T-helper 2 cell treated with Interferon-gamma antibody and Interleukin-4, amounts not matched to agents 5 μg/mL and 100 μg/mL, for 36 hours (primary cell): ENCODE data around the gene DGCR2.
"Not testable (repeated sequence)": the region's sequence is repeated elsewhere in the genome, so short reads cannot be mapped to it uniquely, and the experiment has no call there.

Experiments
- DNase-seq: peaks from one replicate; pipeline ENCODE4 v3.0.0; 2021; ENCODE audit warnings: low spot score
- H3K27ac Mint-ChIP-seq: one replicate; pipeline ENCODE4 v1.8.0; 2021; ENCODE audit warnings: mild to moderate bottlenecking, mixed read lengths
- H3K27me3 Mint-ChIP-seq: one replicate; pipeline ENCODE4 v1.8.0; 2021; ENCODE audit warnings: low read depth, mixed read lengths
- H3K36me3 Mint-ChIP-seq: one replicate; pipeline ENCODE4 v1.8.0; 2021; ENCODE audit warnings: low read depth, mixed read lengths
- H3K4me1 Mint-ChIP-seq: one replicate; pipeline ENCODE4 v1.8.0; 2021; ENCODE audit warnings: low read depth, mixed read lengths
- H3K4me3 Mint-ChIP-seq: one replicate; pipeline ENCODE4 v1.8.0; 2022; ENCODE audit warnings: mild to moderate bottlenecking, moderate library complexity, mixed read lengths
- H3K9me3 Mint-ChIP-seq: one replicate; pipeline ENCODE4 v1.8.0; 2021; ENCODE audit warnings: mixed read lengths

DGCR2 gene

DNA sequence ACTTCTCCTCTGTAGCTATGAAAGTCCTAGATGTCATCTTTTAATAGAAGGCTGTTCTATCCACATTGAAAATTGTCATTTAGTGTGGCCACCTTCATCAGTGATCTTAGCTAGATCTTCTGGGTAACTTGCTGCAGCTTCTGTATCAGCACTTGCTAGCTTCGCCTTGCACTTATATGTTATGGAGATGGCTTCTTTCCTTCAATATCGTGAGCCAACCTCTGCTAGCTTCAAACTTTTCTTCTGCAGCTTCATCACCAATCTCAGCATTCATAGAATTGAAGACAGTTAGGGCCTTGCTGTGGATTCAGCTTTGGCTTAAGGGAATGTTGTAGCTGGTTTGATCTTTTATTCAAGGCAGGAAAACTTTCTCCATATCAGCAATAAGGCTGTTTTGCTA, 122.1 kb downstream of the DGCR2 start:
- H3K36me3 Mint-ChIP-seq, H3K9me3 Mint-ChIP-seq, DNase-seq, H3K27ac Mint-ChIP-seq, H3K4me3 Mint-ChIP-seq, H3K4me1 Mint-ChIP-seq: not testable (repeated sequence)
- peaks cover 28% of the 10 kb centered on the region for H3K27me3 Mint-ChIP-seq

DNA sequence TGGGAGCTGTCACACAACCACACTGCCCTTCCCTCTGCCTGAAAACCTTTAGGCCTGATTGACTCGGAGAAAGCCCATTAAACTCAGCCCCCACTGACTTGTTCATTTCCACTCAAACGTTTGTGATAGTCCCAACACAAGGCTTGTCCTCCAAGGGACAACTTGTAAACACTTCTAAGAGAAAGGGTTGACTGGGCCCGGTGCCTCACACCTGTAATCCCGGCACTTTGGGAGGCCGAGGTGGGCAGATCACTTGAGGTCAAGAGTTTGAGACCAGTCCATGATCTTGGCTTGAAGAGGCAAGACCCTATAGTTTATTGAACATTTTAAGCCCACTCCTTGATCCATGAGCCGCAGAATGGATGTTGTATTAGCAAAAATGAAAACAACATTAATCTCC, 122.8 kb downstream of the DGCR2 start:
- Mint-ChIP-seq H3K27ac (no peak overlapping the region), H3K4me3 (no peak overlapping the region), H3K9me3 (no peaks in the 10 kb centered on the region), H3K4me1 (no peaks in the 10 kb centered on the region), H3K27me3 (peaks cover 26% of the 10 kb centered on the region), H3K36me3 (no peaks in the 10 kb centered on the region)
- no peak for DNase-seq

DNA sequence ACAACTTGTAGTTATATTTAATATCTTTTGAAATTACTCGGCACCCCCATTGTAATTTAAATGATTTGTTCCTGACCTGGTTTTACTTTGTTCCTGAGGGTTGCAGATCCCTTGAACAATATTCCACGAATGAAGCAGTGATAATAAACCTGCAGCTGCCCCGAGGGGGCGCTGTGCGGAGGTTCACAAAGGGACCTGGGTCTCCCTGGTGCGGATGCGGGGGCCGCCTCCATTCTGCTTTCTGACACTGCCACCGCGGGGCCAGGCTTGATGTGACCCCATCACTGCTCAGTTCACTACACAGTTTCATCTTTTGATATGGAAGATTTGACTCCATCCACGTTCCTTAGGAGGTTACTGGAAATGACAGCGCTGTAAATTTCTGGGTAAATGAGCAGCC, 123.2 kb downstream of the DGCR2 start:
- Mint-ChIP-seq H3K27ac (no peak overlapping the region), H3K9me3 (no peaks in the 10 kb centered on the region), H3K36me3 (no peaks in the 10 kb centered on the region), H3K4me3 (no peak overlapping the region), H3K4me1 (no peaks in the 10 kb centered on the region), H3K27me3 (peaks cover 22% of the 10 kb centered on the region)
- no peak for DNase-seq

GRCh38 chr22:18997925-18998315, 124.3 kb downstream of the DGCR2 start:
- H3K27me3 Mint-ChIP-seq, result peaks cover 15% of the 10 kb centered on the region
- DNase-seq, result no peak
- no peaks in the 10 kb centered on the region for H3K36me3 Mint-ChIP-seq
- H3K27ac Mint-ChIP-seq, result no peak overlapping the region
- H3K4me1 Mint-ChIP-seq, result no peaks in the 10 kb centered on the region
- H3K4me3 Mint-ChIP-seq, result no peak overlapping the region
- H3K9me3 Mint-ChIP-seq, result no peaks in the 10 kb centered on the region

- Mint-ChIP-seq H3K36me3 (no peaks in the 10 kb centered on the region), H3K27me3 (peaks cover 13% of the 10 kb centered on the region), H3K9me3 (no peaks in the 10 kb centered on the region), H3K4me3 (no peak overlapping the region), H3K27ac (no peak overlapping the region), H3K4me1 (no peaks in the 10 kb centered on the region)
- DNase-seq, result no peak
Measured at GRCh38 chr22:18997306-18997924, 124.8 kb downstream of the DGCR2 start.

DNA sequence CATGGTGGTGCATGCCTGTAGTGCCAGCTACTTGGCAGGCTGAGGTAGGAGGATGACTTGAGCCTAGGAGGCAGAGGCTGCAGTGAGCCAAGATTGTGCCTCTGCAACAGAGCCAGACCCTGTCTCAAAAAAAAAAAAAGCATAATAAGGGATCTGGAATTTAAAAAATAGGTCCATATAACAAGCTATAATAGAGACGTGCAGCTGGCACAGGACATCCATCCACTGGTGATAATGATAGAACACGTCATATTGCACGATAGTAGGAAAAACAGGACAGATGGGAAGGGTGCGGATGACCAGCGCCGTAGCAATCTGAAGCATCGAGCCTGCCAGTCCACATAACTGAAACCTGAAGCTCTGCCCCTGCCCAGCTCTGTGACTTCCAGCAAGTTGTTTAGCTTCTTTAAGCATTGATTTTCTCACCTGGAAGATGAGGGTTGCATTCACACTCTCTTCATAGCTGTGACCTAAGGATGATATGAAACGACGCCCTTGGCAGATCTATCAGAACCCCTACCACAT, 125.8 kb downstream of the DGCR2 start:
- H3K4me1 Mint-ChIP-seq, result no peaks in the 10 kb centered on the region
- no peaks in the 10 kb centered on the region for H3K9me3 Mint-ChIP-seq
- no peaks in the 10 kb centered on the region for H3K36me3 Mint-ChIP-seq
- peaks cover 11% of the 10 kb centered on the region for H3K27me3 Mint-ChIP-seq
- DNase-seq, result no peak
- H3K4me3 Mint-ChIP-seq, result no peak overlapping the region
- no peak overlapping the region for H3K27ac Mint-ChIP-seq

DNA sequence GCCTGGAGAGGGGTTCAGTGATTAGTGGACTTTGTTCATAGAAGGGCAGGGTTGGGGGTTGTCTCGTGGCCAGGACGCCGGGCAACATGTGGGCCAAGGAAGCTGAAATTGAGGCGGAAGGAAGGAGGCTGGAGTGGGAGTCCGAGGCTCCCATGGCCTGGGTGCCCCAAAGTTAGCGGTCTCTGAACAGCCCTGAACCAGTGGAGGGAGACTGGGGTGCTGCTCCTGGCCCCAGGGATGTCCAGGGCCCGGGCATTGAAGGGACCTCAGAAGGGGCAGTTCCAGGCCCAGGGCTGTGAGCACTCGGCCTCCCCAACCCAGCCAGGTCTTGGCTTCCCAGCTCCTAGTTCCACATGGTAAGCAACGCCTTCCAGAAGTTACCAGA, 126.9 kb downstream of the DGCR2 start:
- Mint-ChIP-seq H3K27me3 (peaks cover 11% of the 10 kb centered on the region), H3K36me3 (no peaks in the 10 kb centered on the region), H3K4me1 (no peaks in the 10 kb centered on the region), H3K27ac (no peak overlapping the region), H3K4me3 (no peak overlapping the region), H3K9me3 (no peaks in the 10 kb centered on the region)
- DNase-seq, result no peak

GRCh38 chr22:18994701-18995326, 127.4 kb downstream of the DGCR2 start:
- no peaks in the 10 kb centered on the region for H3K9me3 Mint-ChIP-seq
- no peaks in the 10 kb centered on the region for H3K36me3 Mint-ChIP-seq
- peaks cover 11% of the 10 kb centered on the region for H3K27me3 Mint-ChIP-seq
- DNase-seq, result no peak
- H3K4me1 Mint-ChIP-seq, result no peaks in the 10 kb centered on the region
- no peak overlapping the region for H3K4me3 Mint-ChIP-seq
- H3K27ac Mint-ChIP-seq, result no peak overlapping the region

GRCh38 chr22:18994056-18994455, 128.2 kb downstream of the DGCR2 start:
- H3K27me3 Mint-ChIP-seq, result peaks cover 5% of the 10 kb centered on the region
- H3K9me3 Mint-ChIP-seq, result no peaks in the 10 kb centered on the region
- H3K36me3 Mint-ChIP-seq, result no peaks in the 10 kb centered on the region
- no peak overlapping the region for H3K4me3 Mint-ChIP-seq
- DNase-seq, result no peak
- no peak overlapping the region for H3K27ac Mint-ChIP-seq
- H3K4me1 Mint-ChIP-seq, result no peaks in the 10 kb centered on the region

DNA sequence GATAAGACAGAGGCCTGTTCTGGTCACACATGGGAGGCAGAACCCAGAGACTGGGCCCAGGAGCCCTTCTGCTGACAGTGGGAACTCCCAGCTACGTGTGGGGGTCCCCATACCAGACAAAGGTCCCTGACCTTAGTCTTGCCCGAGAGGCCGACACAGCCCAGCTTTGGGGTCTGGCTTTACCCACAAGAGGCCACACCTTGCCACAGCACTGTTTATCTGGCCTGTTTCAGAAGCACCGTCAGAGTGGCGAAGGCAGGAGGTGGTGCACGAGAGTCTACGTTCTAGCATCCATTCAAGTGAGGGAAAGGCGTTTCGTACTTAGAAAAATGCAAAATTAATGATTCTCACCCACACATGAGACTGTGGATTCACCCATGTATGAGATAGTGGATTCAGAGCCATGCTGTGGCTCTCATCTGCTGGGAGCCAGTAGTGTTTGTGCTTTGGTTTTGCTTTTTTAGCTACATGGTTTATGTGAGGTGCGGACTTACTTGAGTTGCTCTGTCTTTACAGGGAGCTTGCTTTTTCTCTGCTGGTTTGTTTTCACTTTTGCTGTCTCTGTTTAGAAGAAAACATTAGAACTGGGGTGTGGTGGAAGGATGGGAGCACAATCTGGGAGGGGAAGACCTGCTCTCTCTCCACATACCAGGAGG, 129.5 kb downstream of the DGCR2 start:
- Mint-ChIP-seq H3K36me3 (no peaks in the 10 kb centered on the region), H3K4me1 (no peaks in the 10 kb centered on the region), H3K9me3 (no peaks in the 10 kb centered on the region), H3K27me3 (peaks cover 5% of the 10 kb centered on the region), H3K4me3 (no peak overlapping the region), H3K27ac (no peak overlapping the region)
- no peak for DNase-seq

DNA sequence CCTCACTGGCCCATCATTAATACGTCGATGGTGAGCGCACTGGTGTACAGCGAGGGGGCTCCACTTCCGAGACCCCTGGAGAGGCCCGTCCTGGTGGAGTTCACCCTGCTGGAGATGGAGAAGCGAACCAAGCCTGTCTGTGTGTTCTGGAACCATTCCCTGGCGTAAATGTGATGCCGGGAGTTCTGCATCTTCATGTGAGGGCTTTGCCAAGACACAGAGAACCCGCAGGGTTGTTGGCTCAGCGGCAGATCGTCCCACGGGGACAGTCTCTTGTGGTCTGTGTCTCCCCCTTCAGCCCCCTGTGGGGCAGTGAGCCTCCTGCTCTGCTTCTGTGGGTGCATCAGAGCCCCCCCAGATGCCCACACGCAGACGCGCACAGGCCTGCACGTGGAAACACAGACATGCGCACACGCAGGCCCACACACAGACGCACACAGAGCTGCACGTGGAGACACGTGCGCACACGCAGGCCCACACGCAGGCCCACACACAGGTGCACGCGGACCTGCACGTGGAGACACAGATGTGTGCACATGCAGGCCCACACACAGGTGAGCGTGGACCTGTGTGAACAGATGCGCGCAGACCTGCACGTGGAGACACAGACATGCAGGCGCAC, 130.3 kb downstream of the DGCR2 start:
- no peak for DNase-seq
- Mint-ChIP-seq H3K4me1 (no peaks in the 10 kb centered on the region), H3K36me3 (no peaks in the 10 kb centered on the region), H3K9me3 (no peaks in the 10 kb centered on the region), H3K27ac (no peak overlapping the region), H3K27me3 (peaks cover 2% of the 10 kb centered on the region), H3K4me3 (no peak overlapping the region)

- no peak overlapping the region for H3K27ac Mint-ChIP-seq
- no peaks in the 10 kb centered on the region for H3K36me3 Mint-ChIP-seq
- H3K4me3 Mint-ChIP-seq, result no peak overlapping the region
- H3K9me3 Mint-ChIP-seq, result no peaks in the 10 kb centered on the region
- no peaks in the 10 kb centered on the region for H3K27me3 Mint-ChIP-seq
- no peaks in the 10 kb centered on the region for H3K4me1 Mint-ChIP-seq
- DNase-seq, result no peak
Measured at GRCh38 chr22:18991138-18991432, 131.1 kb downstream of the DGCR2 start.

DNA sequence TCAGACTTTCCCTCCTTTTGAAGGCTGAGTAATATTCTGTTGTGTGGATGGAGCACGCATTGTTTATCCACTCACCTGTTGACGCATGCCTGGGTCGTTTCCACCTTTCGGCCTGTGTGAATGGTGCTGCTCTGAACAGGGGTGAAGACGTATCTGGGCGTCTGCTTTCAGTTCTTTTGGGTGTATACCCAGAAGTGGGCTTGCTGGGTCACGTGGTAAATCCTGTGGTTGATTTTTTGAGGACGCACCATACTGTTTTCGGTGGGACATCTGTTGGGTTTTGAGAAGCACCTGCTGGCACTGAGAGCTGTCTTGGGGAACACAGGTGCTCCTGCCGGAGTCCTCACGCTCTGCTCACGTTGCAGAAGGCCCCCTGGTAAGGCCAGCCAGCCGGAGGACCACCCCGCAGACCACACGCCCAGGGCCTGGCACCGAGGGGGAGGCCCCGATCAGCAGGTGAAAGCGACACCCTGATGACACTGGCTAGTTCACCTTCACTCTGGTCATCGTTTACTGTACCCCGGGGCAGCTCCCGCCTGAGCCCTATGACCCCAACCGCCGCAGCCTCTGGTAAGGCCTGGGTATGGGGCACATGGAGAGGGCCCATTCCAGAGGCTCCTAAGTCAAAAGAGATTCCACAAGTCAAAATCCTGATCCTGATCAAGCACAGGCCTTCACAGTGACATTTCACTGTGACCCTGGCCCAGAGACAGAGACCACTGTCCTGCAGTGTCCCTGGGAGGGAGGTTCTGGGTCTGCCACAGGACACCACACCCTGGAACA, 131.7 kb downstream of the DGCR2 start:
- no peaks in the 10 kb centered on the region for H3K4me1 Mint-ChIP-seq

GRCh38 chr22:18988958-18989357, 133.3 kb downstream of the DGCR2 start:
- Mint-ChIP-seq H3K27ac (no peak overlapping the region), H3K36me3 (no peaks in the 10 kb centered on the region), H3K4me3 (no peak overlapping the region), H3K27me3 (no peaks in the 10 kb centered on the region), H3K4me1 (no peaks in the 10 kb centered on the region), H3K9me3 (no peaks in the 10 kb centered on the region)
- no peak for DNase-seq

More for the DNA sequence above, 131.7 kb downstream of the DGCR2 start:
- Mint-ChIP-seq H3K27ac (no peak overlapping the region), H3K36me3 (no peaks in the 10 kb centered on the region), H3K27me3 (no peaks in the 10 kb centered on the region), H3K9me3 (no peaks in the 10 kb centered on the region), H3K4me3 (no peak overlapping the region)
- no peak for DNase-seq
